ENCODE results near the gene INSIG1.

The INSIG1 gene

DNA sequence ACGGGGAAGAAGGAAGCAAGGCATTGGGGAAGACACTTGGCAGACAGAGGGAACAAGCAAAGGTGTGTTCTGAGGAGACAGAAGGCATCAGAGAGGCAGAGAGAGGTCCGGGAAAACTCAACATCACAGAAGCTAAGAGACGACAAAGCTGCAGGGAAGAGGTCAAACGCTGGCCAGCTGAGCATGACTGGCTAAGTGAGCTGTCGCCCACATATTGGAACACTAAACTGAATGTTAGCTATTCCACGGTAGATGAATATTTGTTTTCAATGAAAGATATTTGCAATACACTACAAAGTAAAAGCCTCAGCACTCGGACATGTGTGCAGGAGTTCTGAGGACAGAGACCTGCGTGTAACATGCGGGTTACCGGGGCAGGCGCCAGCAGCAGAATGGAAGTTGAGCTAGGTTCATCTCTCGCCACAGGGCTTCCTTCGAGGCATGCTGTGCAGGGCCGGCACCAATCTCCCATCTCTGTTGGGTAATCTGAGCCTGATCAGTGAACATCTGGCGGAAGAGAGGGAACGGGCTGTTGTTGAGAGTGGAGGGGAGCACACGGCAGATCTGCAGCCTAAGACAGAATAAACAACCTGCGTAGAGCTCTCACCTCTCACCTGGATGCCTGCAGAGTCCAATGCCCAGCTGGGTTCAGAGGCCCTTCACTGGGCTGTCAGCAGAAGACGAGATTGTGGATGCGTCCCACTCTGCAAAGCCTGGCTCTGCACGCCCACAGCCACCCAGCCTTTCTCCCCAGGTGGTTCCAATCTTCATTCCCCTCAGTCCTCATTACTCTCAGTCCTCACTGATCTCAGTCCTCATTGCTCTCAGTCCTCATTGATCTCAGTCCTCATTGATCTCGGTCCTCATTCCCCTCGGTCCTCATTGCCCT is 35.9 kb downstream of the INSIG1 start:
- no peak for DNase-seq

DNA sequence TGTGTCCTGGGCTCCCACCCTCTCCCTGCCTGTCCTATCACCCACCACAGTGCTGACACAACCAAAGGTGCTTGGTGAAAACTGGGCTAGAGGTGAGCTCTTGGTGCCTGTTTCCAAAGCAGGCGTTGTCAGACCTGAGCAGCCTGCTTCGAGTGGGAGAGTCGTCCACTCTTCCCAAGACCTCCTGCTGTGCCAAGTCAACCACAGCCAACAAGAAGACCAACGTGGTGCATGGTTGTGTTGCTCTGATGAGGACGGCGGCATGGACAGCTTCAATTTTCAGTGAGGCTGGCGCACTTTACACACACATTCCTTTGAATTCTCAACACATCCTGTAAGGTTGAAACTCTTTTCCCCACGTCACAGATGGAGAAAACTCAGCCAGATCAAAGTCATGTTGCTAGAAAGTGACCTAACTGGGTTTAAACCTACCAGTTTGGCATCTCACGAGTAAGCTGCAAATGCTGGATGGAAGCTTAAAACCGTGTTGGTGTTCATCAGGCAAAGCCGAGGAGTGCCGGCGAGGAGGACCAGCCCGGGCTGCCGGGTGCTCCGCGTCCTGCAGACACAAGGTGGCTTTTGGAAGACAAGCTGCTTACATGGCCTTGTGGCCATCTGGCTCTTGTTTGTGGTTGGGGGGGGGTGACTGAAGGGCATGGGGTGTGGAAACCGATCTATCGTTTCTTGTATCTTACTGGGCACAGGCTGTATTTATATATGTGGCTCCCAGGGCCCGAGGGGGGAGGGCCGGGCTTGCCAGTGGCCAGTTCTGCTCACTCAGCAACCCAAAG is 39.3 kb downstream of the INSIG1 start:
- no peak for DNase-seq

GRCh38 chr7:155337946-155338631 is 40.4 kb downstream of the INSIG1 start:
- DNase-seq: no peak

DNA sequence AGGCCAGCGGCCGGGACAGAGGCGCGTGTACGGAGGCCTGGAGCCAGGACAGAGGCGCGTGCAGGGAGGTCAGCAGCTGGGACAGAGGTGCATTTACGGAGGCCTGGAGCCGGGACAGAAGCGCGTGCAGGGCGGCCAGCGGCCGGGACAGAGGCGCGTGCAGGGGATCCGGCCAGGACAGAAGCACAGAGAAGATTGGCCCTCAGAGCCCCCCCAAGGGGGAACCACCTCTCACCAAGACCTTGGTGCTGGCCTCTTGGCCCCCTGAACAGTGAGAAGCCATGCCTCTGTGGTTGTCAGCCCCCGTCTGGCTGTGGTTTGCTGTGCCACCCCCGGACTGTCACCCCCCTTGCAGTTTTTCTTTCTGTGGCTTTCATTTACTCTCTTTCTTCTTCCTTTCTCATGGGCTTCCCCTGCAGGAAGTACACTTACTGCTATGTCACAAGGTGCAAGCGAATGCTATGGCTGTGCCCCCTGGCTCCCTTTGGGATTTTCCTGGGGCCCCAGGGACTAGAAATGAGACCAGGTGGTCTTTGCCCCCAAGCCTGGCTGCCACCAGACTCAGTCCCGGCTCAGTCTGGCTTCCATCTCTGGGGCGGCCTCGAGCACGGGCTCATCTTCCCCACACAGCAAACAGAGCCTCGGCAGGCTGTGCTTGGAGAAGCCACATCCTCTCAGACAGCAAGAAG is 41.1 kb downstream of the INSIG1 start:
- DNase-seq: peak in 1 of 5 donors; percentile 22

GRCh38 chr7:155339474-155339873 is 41.8 kb downstream of the INSIG1 start:
- no peak for DNase-seq

DNA sequence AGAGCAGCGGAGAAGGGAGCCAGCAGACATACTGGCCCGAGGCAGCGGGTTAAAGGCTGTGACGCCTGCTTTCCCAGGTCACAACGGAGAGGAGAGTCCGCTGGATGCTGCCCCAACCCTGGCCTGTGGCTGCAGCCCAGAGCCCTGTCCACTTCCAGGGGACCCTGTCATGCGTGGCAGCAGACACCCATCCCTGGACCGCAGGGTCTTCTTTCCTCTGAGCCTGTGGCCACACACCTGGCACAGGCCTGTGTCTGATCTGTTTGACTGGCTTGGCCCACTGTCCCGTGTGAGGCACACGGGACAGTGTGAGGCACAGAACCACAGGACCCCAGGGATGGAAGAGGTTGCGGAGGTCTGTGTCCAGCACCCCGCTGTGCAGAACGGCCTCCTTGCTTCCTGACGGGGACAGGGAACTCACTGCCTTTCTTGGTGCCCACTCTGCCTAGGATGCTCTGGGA is 42.4 kb downstream of the INSIG1 start:
- DNase-seq: no peak

GRCh38 chr7:155340721-155341120 is 43.0 kb downstream of the INSIG1 start:
- DNase-seq: no peak

DNA sequence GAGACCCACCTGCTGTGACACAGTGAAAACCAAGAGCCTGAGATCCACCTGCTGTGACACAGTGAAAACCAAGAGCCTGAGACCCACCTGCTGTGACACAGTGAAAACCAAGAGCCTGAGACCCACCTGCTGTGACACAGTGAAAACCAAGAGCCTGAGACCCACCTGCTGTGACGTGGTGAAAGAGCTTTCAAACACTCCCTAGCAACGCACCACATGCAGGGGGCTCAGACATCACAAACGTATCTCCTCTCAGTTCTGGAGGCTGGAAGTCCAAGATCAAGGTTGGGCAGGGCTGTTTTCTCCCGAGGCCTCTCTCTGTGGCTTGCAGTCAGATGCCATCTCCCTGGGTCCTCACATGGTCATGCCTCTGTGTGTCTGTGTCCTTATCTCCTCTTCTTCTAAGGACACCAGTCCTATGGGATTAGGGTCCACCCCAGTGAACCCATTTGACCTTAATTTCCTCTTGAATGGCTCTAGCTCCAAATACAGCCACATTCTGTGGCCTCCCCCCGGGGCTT is 43.8 kb downstream of the INSIG1 start:
- DNase-seq: no peak

DNA sequence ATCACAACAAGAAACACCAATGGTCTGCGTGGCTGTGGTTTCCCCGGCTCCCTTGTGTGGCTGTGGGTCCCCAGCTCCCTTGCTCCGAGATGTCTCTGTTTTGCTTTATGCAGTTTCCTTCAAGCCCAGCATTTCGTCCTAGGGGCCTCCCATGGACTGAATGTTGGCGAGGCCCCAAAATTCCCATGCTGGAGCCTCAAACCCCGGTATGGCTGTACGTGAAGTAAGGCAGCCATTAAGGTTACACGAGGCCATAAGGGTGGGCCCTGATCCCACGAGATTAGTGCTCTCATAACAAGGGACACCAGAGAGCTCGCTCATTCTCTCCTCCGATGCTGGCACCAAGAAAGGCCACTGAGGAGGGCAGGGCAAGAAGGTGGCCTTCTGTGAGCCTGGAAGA is 44.6 kb downstream of the INSIG1 start:
- DNase-seq: no peak

- DNase-seq: no peak
Observed at GRCh38 chr7:155343150-155343549, 45.5 kb downstream of the INSIG1 start.

GRCh38 chr7:155343661-155344121 is 46.0 kb downstream of the INSIG1 start:
- DNase-seq: no peak

GRCh38 chr7:155344270-155344617 is 46.6 kb downstream of the INSIG1 start:
- DNase-seq: no peak

DNA sequence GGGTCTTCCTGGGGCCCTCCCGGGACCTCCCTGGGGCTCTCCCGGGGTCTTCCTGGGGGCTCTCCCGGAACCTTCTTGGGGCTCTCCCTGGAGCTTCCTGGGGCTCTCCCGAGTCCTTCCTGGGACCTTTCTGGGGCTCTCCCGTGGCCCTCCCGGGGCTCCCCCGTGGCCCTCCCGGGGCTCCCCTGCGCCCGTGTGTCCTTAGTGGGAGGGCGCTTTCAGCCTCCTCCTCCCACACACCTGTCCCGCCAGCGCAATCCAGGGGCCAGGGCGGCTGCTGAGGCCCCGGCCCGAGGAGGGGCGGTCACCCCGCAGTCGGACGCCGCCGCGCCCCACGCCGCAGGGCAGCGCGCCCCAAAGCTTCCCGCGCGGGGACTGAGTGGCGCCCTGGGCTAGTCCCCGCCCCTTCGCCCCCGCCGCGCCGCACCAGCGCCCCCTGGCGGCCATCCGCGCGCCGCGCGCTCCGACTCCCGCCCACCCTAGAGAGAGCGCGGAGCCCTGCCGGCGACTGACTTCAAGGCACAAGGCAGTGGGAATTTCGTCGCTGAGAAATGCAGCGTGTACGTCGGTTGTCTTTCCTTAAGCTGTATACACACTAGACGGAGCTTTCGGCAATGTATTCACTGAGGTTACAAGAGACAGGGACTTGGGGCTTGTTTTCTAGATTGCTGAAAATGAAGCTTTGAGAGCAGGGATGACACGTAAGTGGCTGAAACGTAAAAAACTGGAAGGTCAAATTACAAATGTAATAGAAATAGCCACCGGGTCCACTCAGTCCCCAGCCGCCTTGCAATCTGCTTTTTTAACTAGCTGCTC is 47.1 kb downstream of the INSIG1 start:
- DNase-seq: peak; percentile 49 to 77 (median 71)

DNA sequence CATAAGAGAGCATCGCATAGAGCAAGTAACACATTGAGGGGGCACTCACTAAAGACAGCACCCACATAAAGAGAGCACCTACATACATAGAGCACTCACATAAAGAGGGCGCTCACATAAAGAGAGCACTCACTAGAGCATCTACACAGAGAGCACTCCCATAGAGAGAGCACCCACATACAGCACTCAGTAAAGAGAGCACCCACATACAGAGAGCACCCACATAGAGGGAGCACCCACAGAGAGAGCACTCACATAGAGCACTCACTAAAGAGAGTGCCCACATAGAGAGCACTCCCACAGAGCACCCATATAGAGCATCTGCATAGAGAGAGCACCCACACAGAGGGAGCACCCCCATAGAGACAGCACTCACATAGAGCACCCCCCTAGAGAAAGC is 47.8 kb downstream of the INSIG1 start:
- DNase-seq: no peak

DNA sequence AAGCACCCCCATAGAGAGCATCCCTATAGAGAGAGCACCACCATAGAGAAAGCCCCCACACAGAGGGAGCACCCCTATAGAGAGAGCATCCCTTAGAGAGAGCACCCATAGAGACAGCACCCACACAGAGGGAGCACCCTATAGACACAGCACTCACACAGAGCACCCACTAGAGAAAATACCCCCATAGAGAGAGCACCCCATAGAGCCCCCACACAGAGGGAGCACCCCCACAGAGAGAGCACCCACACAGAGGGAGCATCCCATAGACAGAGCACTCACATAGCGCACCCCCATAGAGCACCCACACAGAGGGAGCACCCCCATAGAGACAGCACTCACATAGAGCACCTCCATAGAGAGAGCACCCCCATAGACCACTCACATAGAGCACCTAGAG is 48.6 kb downstream of the INSIG1 start:
- no peak for DNase-seq

DNA sequence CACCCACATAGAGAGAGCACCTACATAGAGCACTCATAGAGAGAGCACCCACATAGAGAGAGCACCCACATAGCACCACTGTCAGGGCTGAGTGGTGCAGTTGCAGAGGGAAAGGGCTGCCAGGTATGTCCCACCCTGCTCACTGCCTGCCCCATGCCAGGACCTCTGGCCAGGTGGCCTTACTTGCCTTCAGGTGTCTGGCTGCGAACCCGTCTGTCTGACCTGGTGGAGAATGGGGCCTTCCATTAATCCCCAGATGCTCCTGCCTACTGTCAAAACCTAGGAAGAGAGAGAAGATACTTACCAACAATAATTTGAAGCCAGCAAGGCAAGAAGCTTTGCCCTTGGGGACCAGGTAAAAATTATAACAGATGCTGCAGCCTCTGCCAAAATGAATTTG is 51.1 kb downstream of the INSIG1 start:
- no peak for DNase-seq

DNA sequence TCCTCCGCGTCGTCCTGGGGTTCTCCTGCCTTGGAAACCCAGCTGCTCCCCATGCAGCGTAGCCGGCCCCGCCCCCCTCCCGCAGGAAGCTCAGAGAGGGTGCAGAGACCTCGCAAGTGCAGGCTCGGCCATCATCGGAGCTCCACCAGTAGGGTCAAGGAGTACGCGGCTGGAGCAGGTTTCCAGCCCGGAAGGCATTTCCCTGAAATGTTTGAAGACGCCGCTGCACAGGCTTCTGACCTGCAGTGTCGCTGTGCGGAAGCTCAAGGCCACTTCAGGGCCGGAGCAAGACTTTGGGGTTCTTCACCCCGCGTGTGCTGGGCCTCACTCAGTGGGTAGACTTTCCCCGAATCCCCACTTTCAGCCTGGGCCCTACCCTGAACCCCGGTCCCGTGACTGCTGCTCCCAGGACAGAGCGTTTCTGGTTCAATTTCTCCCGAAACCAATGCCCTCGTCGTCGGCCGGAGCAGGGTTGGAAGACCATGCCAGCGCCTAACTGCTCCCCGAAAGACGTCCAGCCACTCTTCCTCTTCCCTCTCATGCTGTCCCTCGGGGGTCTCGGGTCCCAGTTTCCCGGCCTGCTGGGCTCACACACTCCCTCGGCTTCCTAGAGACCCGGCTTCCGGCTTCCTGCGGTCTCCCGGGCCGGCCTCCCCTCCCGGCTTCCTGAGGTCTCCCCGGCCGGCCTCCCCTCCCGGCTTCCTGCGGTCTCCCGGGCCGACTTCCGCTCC is 52.1 kb downstream of the INSIG1 start:
- DNase-seq: no peak

- DNase-seq: no peak
Observed at GRCh38 chr7:155351120-155351870, 53.6 kb downstream of the INSIG1 start.

DNA sequence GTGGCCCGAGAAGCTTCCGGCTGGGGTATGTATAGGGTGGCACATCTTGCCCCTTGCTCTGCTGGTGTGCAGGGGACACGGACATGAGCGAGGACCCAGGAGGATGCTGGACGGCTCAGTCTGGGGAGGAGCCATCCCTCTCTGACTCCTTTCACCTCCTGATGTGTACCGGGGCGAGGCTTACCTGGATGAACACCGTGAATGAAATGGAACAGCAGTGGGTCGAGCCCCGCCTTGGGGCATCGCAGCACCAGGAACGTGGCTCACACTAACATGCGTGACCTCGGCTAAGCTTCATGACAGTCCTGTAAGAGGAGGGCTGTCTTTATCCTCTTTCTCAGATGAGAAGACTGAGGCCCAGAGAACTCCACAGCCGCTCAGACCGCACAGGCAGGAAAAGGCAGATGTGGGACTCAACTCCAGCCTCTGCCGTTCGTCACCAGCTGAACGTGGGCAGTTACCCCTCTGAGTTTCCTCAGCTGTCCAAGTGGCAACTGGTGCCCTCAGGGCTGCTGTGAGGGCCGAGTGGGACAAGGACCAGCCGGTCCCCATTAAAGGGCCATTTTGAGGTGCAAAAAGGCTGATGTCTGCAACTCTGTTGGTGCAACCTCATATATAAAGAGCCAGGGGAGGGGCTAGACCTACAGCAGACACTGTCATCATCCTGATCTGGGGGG is 54.5 kb downstream of the INSIG1 start:
- DNase-seq: no peak
